Large intestine (tissue), 3 donors: ENCODE results near the gene KDM4B. TPM values are rescaled to one million over a fixed set of nuclear protein-coding genes. Genes with fewer than 3 reads are reported as not detected.

ENCODE experiments used
- DNase-seq, 2 donors: peaks; one replicate each; pipeline versions ENCODE4 v3.0.0 to v3.0.0-alpha.2; 2013
- H3K27ac ChIP-seq: one replicate; pipeline ENCODE4 v1.5.1; 2013; ENCODE audit warnings: low read length
- H3K27me3 ChIP-seq: 2 replicates; pipeline ENCODE4 v1.6.1; 2013; ENCODE audit warnings: low read length; ENCODE audit not compliant: control insufficient read depth, insufficient read depth
- H3K36me3 ChIP-seq: 2 replicates; pipeline ENCODE4 v1.6.1; 2013; ENCODE audit warnings: low read length; ENCODE audit not compliant: control insufficient read depth, insufficient read depth
- H3K4me1 ChIP-seq: one replicate; pipeline ENCODE4 v1.6.1; 2013; ENCODE audit warnings: low read length; ENCODE audit not compliant: control insufficient read depth, insufficient read depth
- H3K4me3 ChIP-seq: one replicate; pipeline ENCODE4 v1.5.1; 2013; ENCODE audit warnings: low read length
- H3K9me3 ChIP-seq: one replicate; pipeline ENCODE4 v1.6.1; 2013; ENCODE audit warnings: mild to moderate bottlenecking, low read depth, low read length, moderate library complexity; ENCODE audit not compliant: control insufficient read depth
- WGBS: methylation state at CpG from one replicate; pipeline ENCODE4 v1.1.5; 2013; ENCODE audit warnings: low lambda C conversion rate; ENCODE audit not compliant: insufficient coverage; 5-methylcytosine and 5-hydroxymethylcytosine counted together
- polyA plus RNA-seq: library from polyadenylated mRNA; unstranded; fragments of 120-200 nt; gene quantifications from one replicate; pipeline ENCODE4 v1.2.1, GENCODE V29; 2013

The KDM4B gene
- polyA plus RNA-seq, 1 donor, result 13.7 TPM

DNA sequence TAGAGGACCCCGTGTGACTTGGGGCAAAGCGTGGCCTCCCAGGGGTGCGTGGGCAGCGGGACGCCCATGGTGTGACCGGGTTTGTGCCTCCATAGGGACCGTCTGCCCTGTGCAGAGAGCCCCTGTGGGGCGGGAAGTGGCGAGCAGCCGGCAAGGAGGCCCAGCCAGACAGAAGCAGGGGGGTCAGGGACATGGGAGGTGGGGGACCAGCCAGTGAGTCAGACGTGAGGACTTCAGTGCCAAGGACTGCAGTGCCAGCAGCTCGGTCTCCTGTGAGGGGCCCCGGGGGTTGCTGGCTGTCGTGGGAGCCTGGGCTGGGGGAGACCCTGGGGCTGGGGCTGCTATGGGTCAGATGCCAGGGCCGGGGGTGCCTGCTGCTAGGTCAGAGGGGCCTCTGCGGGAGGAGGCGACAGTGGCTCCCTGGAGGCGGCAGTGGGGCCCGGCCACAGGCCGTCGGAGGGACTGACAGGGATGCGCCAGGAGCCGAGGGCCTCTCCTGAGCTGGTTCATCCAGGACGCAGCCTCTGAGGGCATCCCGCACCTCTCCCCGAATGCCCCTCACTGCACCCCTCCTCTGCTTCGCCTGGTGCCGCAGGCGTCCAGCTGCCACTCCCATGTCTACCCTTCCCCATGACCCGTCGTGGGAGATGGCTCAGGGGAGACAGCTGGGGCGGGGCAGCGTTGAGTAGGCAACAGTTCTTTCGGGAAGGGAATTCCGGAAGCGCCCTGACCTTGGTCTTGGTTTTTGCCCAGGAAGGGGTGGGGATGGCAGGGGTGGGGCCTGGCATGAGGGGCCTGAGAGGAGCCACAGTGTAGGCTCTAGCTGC lies 80.0 kb downstream of the KDM4B start:
- peaks cover 23% of the 10 kb centered on the region for H3K36me3 ChIP-seq
- no peak overlapping the region for H3K4me3 ChIP-seq
- no peaks in the 10 kb centered on the region for H3K9me3 ChIP-seq
- no peak for DNase-seq
- no peak overlapping the region for H3K27ac ChIP-seq
- H3K27me3 ChIP-seq, result no peaks in the 10 kb centered on the region
- peaks cover 4% of the 10 kb centered on the region for H3K4me1 ChIP-seq
- no CpG with 5 or more reads among the region's 36 CpGs for WGBS

DNA sequence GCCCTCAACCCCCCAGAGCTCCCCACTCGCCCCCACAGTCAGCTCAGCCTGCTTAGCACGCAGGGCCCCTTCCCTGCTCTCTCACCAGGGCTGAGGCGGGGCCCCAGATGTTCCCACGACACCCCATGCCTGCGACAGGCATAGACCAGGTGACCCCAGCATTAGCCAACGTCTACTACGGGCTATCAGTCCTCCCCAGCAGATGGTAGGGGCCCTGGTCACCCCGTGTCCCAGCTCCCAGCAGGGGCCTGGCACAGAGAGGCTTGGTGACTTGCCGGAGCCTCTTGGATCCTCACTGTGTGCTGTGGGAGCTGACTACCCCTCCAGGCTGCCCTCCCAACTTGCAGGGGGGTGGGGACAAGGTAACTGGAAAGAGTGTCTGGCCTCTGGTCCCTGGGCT lies 80.6 kb downstream of the KDM4B start:
- no CpG with 5 or more reads among the region's 9 CpGs for WGBS
- Histone ChIP-seq H3K9me3 (no peaks in the 10 kb centered on the region), H3K36me3 (peaks cover 22% of the 10 kb centered on the region), H3K4me1 (peaks cover 4% of the 10 kb centered on the region), H3K27ac (no peak overlapping the region), H3K4me3 (no peak overlapping the region), H3K27me3 (no peaks in the 10 kb centered on the region)
- DNase-seq, result no peak

DNA sequence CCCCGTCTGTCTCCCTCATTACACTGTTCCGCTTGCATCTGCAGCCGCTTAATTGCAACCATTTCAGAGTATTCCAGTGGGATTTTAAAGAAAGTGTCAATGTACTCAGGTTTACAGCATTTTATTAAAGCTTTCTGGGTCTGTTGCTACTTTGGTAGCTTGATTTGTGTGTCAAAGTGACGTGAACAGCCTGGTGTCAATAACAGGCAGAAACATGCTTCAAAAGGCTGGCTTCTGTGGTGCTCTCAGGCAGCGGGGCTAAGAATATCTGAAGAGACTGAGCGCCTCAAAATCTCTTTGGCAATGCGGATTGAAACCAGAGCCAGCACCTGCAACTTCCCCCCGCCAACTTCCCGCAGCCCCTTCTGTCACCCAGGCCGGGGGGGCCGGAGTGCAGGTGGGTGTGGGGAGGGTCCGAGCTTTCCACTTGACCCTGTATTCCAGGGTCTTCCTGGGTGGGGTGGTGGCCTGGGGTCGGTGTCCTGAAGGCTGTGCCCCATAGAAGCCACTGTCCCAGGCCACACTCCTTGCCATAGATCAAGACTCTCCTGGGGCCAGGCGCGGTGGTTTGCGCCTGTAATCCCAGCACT lies 81.2 kb downstream of the KDM4B start:
- H3K27ac ChIP-seq, result no peak overlapping the region
- H3K4me1 ChIP-seq, result peaks cover 4% of the 10 kb centered on the region
- no peak for DNase-seq
- no peaks in the 10 kb centered on the region for H3K27me3 ChIP-seq
- no peaks in the 10 kb centered on the region for H3K9me3 ChIP-seq
- H3K36me3 ChIP-seq, result peaks cover 19% of the 10 kb centered on the region
- WGBS, result 100% methylated on average over 1 of the region's 16 CpGs
- H3K4me3 ChIP-seq, result no peak overlapping the region

DNA sequence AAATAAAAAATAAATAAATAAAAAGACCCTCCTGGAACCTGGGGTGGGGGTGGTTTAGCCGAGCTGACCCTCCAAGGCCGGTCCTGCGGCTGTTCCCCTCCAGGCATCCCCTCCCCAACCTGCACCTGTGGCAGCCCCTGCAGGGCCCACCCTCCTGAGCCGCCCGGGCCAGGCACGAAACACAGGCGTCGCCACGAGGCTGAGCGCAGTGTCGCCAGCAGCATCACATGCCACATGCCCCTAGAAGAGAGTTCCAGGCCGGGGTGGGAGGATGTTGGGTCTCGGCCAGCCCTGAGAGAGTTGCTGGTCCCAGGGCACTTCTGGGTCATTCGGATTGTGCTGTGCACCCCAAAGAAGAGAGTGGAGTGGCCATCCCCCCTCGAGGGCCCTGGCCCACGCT lies 82.0 kb downstream of the KDM4B start:
- no CpG with 5 or more reads among the region's 16 CpGs for WGBS
- Histone ChIP-seq H3K27me3 (no peaks in the 10 kb centered on the region), H3K4me1 (peaks cover 4% of the 10 kb centered on the region), H3K9me3 (no peaks in the 10 kb centered on the region), H3K36me3 (peaks cover 19% of the 10 kb centered on the region), H3K27ac (no peak overlapping the region), H3K4me3 (no peak overlapping the region)
- no peak for DNase-seq

DNA sequence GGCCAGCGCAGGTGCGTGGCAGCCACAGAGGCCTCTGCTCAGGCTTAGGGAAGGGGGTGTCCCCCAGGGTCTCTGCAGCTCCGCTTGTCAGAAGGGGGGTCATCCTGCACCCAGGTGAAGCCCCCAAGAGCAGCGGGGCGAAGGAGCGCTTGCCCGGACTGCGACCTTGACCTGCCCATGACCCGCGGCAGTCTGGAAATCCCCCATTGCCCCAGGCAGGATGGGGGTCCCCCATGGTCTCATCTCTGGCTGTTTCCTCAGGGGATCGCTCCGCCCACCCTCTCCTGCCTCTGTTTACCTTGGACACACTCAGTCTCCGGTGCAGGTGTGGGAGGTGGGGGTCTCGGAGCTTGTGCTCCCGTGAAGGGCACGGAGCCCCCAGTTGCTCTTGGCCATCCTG lies 82.7 kb downstream of the KDM4B start:
- no peak for DNase-seq
- Histone ChIP-seq H3K27me3 (no peaks in the 10 kb centered on the region), H3K9me3 (no peaks in the 10 kb centered on the region), H3K27ac (no peak overlapping the region), H3K4me1 (peaks cover 4% of the 10 kb centered on the region), H3K36me3 (peaks cover 19% of the 10 kb centered on the region), H3K4me3 (no peak overlapping the region)
- no CpG with 5 or more reads among the region's 16 CpGs for WGBS

DNA sequence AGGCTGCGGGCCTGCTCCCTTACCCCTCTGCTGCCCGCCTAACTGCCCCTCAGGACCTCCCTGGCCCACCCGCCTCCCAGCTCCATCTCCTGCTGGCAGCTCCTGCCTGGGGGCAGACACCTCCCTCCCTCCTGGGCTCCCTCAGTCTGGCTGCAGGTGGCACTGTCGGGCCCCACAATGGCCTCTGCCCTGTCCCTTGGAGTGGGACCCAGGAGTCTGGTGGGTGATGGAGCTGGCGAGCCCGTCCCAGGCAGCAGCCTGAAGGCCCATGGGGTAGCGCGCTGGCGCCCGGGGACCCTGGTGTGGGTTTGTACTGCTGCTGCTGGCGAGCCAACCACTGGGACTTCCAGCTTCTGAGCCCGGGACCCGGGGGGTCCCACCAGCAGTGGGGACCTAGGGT lies 83.6 kb downstream of the KDM4B start:
- H3K4me3 ChIP-seq, result no peak overlapping the region

DNA sequence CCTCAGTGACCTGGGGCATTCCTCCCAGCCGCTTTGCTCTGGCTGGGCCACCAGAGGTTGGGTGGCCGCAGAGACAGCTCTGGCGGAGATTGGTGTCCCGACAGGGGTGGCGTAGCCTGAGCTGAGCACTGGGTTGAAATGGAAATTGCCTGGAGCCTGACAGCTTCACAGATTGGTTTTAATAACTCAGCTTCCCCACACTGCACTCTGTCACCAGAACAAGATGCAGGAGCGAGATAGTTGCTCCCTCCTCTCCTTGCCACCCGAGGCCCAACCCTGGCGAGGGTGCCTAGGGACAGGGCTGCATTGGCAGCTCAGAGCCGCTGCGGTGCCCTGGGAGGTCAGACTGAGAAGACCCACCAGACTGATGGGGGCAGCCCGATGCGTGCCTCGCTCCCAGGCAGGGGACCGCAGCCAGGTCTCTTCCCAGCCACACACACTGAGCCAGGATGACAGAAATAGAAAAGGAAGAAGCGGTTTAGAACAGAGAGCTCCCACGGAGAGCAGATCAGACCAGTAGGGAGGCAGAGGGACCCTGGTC lies 84.1 kb downstream of the KDM4B start:
- no peak for DNase-seq
- Histone ChIP-seq H3K9me3 (no peaks in the 10 kb centered on the region), H3K4me1 (peaks cover 4% of the 10 kb centered on the region), H3K27me3 (no peaks in the 10 kb centered on the region), H3K36me3 (peaks cover 11% of the 10 kb centered on the region), H3K4me3 (no peak overlapping the region), H3K27ac (no peak overlapping the region)
- WGBS, result no CpG with 5 or more reads among the region's 16 CpGs

More for the DNA sequence above, 83.6 kb downstream of the KDM4B start:
- Histone ChIP-seq H3K4me1 (peaks cover 4% of the 10 kb centered on the region), H3K9me3 (no peaks in the 10 kb centered on the region), H3K27me3 (no peaks in the 10 kb centered on the region), H3K36me3 (peaks cover 13% of the 10 kb centered on the region), H3K27ac (no peak overlapping the region)
- DNase-seq, result no peak
- WGBS, result no CpG with 5 or more reads among the region's 13 CpGs

DNA sequence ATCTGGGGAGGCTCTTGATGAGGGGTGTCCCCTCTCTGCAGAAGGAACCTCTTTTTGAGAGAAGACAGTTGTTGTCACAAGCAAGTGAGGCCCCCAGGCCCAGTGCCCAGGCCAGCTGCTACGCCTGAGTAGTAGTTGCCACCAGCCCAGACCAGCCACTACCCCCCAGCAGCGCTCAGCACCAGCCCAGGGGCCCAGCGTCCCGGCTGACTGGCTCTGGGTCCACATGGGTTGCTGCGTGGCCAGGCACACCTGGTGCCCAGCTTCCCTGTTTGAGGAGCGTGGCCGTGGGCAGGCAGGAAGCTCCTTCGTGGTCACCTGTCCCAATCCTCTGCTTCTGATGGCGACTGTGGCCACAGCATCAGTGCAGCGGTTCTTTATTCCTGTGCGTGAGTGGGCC lies 84.7 kb downstream of the KDM4B start:
- DNase-seq, result no peak
- Histone ChIP-seq H3K36me3 (peaks cover 10% of the 10 kb centered on the region), H3K4me3 (no peak overlapping the region), H3K4me1 (peaks cover under 1% of the 10 kb centered on the region), H3K9me3 (no peaks in the 10 kb centered on the region), H3K27me3 (no peaks in the 10 kb centered on the region), H3K27ac (no peak overlapping the region)
- no CpG with 5 or more reads among the region's 11 CpGs for WGBS

DNA sequence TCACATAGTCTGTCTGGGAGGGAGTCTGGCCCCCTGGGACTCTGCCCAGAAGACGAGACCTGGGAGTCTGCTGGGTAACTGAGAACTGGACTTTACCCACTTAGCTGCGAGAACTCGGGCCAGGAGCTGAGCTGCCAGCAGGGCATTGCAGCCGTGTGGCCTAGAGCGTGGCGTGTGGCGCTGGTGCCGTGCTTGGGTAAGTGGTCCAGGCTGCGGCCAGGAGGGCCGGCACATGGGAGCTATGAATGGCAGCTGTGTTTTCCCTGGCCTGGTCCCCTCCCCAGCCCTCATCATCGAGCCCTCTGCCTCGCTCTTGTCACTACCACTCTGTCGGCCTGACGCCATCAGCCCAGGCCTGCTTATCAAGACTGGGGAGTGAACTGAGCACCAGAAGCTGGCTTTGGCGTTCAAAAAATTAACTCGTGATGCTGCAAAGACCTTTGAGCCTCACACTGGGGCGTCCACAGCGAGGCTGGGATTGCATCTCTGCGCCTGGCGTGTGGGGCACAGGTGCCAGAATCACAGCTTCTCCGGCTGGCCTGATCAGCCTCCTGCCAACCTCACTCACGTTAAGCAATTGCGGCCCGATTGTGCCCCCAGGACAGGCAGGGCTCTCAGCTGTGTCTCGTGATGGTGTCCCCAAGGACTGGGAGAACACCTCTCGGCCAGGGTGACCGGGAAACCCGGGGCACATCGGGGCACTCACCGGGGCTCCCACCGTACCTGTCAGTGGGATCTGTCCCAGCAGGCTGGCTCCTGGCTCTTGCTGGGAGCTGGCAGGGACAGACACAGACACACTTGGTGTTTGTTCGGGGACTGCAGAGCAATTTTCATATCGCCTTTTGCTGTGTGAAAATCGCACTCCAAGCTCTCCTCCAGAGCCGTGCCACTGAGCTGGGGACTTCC lies 85.9 kb downstream of the KDM4B start:
- Histone ChIP-seq H3K27me3 (no peaks in the 10 kb centered on the region), H3K4me1 (no peaks in the 10 kb centered on the region), H3K4me3 (no peak overlapping the region), H3K27ac (no peak overlapping the region), H3K9me3 (no peaks in the 10 kb centered on the region), H3K36me3 (peaks cover 9% of the 10 kb centered on the region)
- WGBS, result no CpG with 5 or more reads among the region's 35 CpGs
- DNase-seq, result no peak

DNA sequence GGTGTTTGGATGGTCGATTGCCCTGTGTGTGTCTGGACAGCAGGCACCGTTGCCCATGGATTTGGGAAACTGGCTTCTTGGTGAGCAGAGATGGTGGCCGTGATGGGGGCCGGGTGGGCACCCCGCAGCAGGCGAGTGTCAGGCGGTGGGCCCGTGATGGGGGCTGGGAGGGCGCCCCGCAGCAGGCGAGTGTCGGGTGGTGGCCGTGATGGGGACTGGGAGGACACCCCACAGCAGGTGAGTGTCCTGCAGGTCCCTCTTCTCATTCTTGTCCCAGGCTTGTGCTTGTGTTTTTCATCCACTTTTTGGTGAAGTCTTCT lies 86.5 kb downstream of the KDM4B start:
- WGBS, result no CpG with 5 or more reads among the region's 13 CpGs
- H3K36me3 ChIP-seq, result peaks cover 9% of the 10 kb centered on the region
- H3K27me3 ChIP-seq, result no peaks in the 10 kb centered on the region
- no peak overlapping the region for H3K27ac ChIP-seq
- no peaks in the 10 kb centered on the region for H3K4me1 ChIP-seq
- H3K4me3 ChIP-seq, result no peak overlapping the region
- DNase-seq, result no peak
- no peaks in the 10 kb centered on the region for H3K9me3 ChIP-seq
